GM23248 (cell line): Measurements from ENCODE around the gene FILIP1L.

ENCODE experiments used
- EZH2 ChIP-seq: fragments of 200-600 bp; sonication (generic); IDR thresholded peaks from 2 replicates; pipeline ENCODE4 v1.6.1; 2018; ENCODE audit warnings: antibody characterized with exemption, mild to moderate bottlenecking; ENCODE audit not compliant: insufficient read depth, poor library complexity, severe bottlenecking
- EZH2phosphoT487 ChIP-seq: fragments of 200-600 bp; sonication (generic); IDR thresholded peaks from 2 replicates; pipeline ENCODE4 v1.6.1; 2018; ENCODE audit warnings: antibody characterized with exemption, moderate library complexity, mild to moderate bottlenecking, low read depth; ENCODE audit not compliant: insufficient read depth

DNA sequence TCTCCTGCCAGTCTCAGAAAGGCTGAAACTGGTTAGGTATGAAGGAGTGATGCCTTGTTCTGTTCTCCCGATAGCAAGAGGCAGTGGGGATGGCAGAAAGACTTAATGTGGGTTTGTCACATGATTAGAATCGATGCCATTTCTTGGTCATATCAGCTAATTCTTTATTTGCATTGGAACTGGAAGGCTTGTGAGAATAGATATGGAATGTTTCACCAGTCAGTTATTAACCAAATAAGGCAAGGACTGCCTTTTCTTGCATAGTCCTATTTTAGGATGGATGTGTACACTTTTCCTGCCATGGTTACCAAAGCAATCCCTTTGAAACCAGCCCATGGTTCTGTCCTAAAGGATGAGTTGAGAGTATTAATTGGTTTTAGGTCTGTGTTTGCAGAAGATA lies 33.7 kb downstream of the FILIP1L start:
- TF ChIP-seq EZH2: no peak
- no peak for TF ChIP-seq EZH2phosphoT487
